GM23338 (cell line): ENCODE data around the gene CCDC50. TPM values are rescaled to one million over a fixed set of nuclear protein-coding genes. Genes with fewer than 3 reads are reported as not detected.

Experiments
- CREB1 ChIP-seq: fragments of 250-450 bp; sonication (Bioruptor Pico); IDR thresholded peaks from 2 replicates; pipeline ENCODE4 v1.5.0; 2020; ENCODE audit warnings: low read depth, mild to moderate bottlenecking, moderate library complexity
- CTCF ChIP-seq, 2 experiments: fragments of 200-600 bp in 1 of 2; sonication (generic) in 1 of 2; conservative IDR thresholded peaks; 2 replicates each; pipeline versions ENCODE4 v1.5.1 to v1.6.1; 2016 to 2017; ENCODE audit warnings: antibody characterized with exemption in 2 of 2, low read depth in 2 of 2, mild to moderate bottlenecking in 2 of 2, moderate library complexity in 1 of 2
- ETS1 ChIP-seq: IDR thresholded peaks from 2 replicates; pipeline ENCODE4 v1.6.1; 2016; ENCODE audit warnings: antibody characterized with exemption
- EZH2 ChIP-seq: fragments of 200-600 bp; sonication (generic); IDR thresholded peaks from one replicate; pipeline ENCODE4 v1.8.0; 2017; ENCODE audit warnings: antibody characterized with exemption, mild to moderate bottlenecking, low read depth; ENCODE audit not compliant: unreplicated experiment
- EZH2phosphoT487 ChIP-seq: fragments of 200-600 bp; sonication (generic); IDR thresholded peaks from one replicate; pipeline ENCODE4 v1.8.1; 2018; ENCODE audit warnings: antibody characterized with exemption; ENCODE audit not compliant: unreplicated experiment
- POLR2AphosphoS5 ChIP-seq: IDR thresholded peaks from 2 replicates; pipeline ENCODE4 v1.6.1; 2016; ENCODE audit warnings: antibody characterized with exemption, low read depth
- STAT1 ChIP-seq: IDR thresholded peaks from one replicate; pipeline ENCODE4 v1.6.1; 2016; ENCODE audit warnings: antibody characterized with exemption; ENCODE audit not compliant: unreplicated experiment
- ZNF462 ChIP-seq: fragments of 250-450 bp; sonication (Bioruptor Pico); IDR thresholded peaks from 2 replicates; pipeline ENCODE4 v1.5.0; 2020; ENCODE audit warnings: mild to moderate bottlenecking, moderate library complexity
- polyA plus RNA-seq: library from polyadenylated mRNA; unstranded; fragments of >200 nt; fragmentation: Nextera tagmentation; extraction: Ambion mirVana; gene quantifications from 2 replicates; pipeline ENCODE4 v1.2.1, GENCODE V29; 2016
- total RNA-seq: library from RNA; depleted of rRNA; stranded (reverse); fragments of >200 nt; shearing (Covaris generic); gene quantifications from 2 replicates; pipeline ENCODE4 v1.2.3, GENCODE V29; 2014

Gene CCDC50
- total and polyA plus RNA-seq, 2 experiments from 2014 or later, result 22.4 to 25.4 TPM

GRCh38 chr3:191347228-191347627 lies 18.0 kb downstream of the CCDC50 start (continued):
- TF ChIP-seq ZNF462 (CRISPR knock-in tag) (no peak), POLR2AphosphoS5 (no peak), STAT1 (no peak), CREB1 (CRISPR knock-in tag) (no peak), EZH2phosphoT487 (no peak), EZH2 (no peak), ETS1 (no peak), CTCF (conservative IDR thresholded peaks at IDR 0.05; ENCODE audit: low read depth in 2 of 2) (no peak)
